Transverse colon (tissue), 4 donors: ENCODE data around the gene KIF20A. TPM values are rescaled to one million over a fixed set of nuclear protein-coding genes. Genes with fewer than 3 reads are reported as not detected.
A peak's percentile ranks its signal among the peaks of the same experiment; 100 is the strongest.

ENCODE experiments used
- DNase-seq: peaks from one replicate; pipeline ENCODE4 v3.0.0-alpha.2; 2019
- H3K27ac ChIP-seq, 4 donors: fragments of 200-600 bp; sonication (generic); 2 replicates each; pipeline ENCODE4 v1.5.1; 2016 to 2018; ENCODE audit warnings: inconsistent platforms in 4 of 4
- H3K27me3 ChIP-seq: fragments of 200-600 bp; sonication (generic); 2 replicates; pipeline ENCODE4 v1.5.1; 2017; ENCODE audit warnings: inconsistent platforms
- H3K36me3 ChIP-seq, 4 donors: fragments of 200-600 bp; sonication (generic); 2 replicates each; pipeline ENCODE4 v1.5.1; 2017 to 2019; ENCODE audit warnings: inconsistent platforms in 4 of 4
- H3K4me1 ChIP-seq, 4 donors: fragments of 200-600 bp; sonication (generic); 2 replicates each; pipeline ENCODE4 v1.5.1; 2017 to 2020; ENCODE audit warnings: inconsistent platforms in 4 of 4
- H3K4me3 ChIP-seq, 4 donors: fragments of 200-600 bp; sonication (generic); 1 replicate in 1 of 4; 2 replicates in 3 of 4; pipeline versions ENCODE4 v1.5.1 to v1.6.1; 2017 to 2019; ENCODE audit warnings: inconsistent platforms in 4 of 4
- H3K9me3 ChIP-seq, 2 donors: fragments of 200-600 bp; sonication (generic); 2 replicates each; pipeline ENCODE4 v1.5.1; 2017 to 2019; ENCODE audit warnings: inconsistent platforms in 2 of 2
- CTCF ChIP-seq, 5 experiments: fragments of 200-600 bp in 3 of 5; fragments of 450-650 bp in 2 of 5; sonication (generic) in 3 of 5; IDR thresholded peaks; 1 replicate in 2 of 5; 2 replicates in 3 of 5; pipeline ENCODE4 v1.5.1; 2016 to 2017; ENCODE audit warnings: antibody characterized with exemption in 5 of 5, inconsistent platforms in 3 of 5, mild to moderate bottlenecking in 2 of 5, moderate library complexity in 1 of 5
- EP300 ChIP-seq: sonication (generic); formaldehyde crosslinking; IDR thresholded peaks from one replicate; pipeline ENCODE4 v1.6.1; 2017; ENCODE audit warnings: antibody characterized with exemption, low read depth
- POLR2A ChIP-seq: fragments of 450-650 bp; IDR thresholded peaks from one replicate; pipeline ENCODE4 v1.6.1; 2016; ENCODE audit warnings: antibody characterized with exemption, mild to moderate bottlenecking, moderate library complexity
- POLR2AphosphoS5 ChIP-seq, 3 donors: sonication (generic); formaldehyde crosslinking; IDR thresholded peaks; one replicate each; pipeline ENCODE4 v1.6.1; 2016; ENCODE audit warnings: antibody characterized with exemption in 3 of 3
- WGBS, 2 donors: methylation state at CpG; one replicate each; pipeline ENCODE4 v1.1.5; 2018; ENCODE audit warnings: low coverage in 1 of 2; 5-methylcytosine and 5-hydroxymethylcytosine counted together
- in situ Hi-C, 4 donors: fragments of 200-750 bp; cut with MboI; loops; one replicate each; pipeline versions ENCODE4 v1.15.0 to v1.15.1; 2017; ENCODE audit warnings: low sequenced_read_pairs in 3 of 4, low pct_ligation_motif_present in 1 of 4, low pct_unique_long_range_greater_than_20kb in 1 of 4
- intact Hi-C: fragments of 100-400 bp; cut with DNase I; formaldehyde crosslinking; loops from one replicate; pipeline ENCODE4 v1.15.1; 2023; ENCODE audit warnings: low total_unique reads
- total RNA-seq, 4 donors: library from RNA; depleted of rRNA; stranded (reverse); fragments of >200 nt; gene quantifications; one replicate each; pipeline ENCODE4 v1.1.0, GENCODE V29; 2016

The KIF20A gene
- total RNA-seq, 4 donors from 2014 or later: 1.9 to 5.0 (median 1.9) TPM; not detected in 1

GRCh38 chr5:138160706-138161105 lies 18.2 kb upstream of the KIF20A start:
- H3K27me3 ChIP-seq: no peaks in the 10 kb centered on the region
- H3K27ac ChIP-seq: no peak overlapping the region
- no peaks in the 10 kb centered on the region for H3K4me1 ChIP-seq
- 93 to 100% methylated on average over 4 of the region's 4 CpGs for WGBS, 2 donors
- no peak for TF ChIP-seq EP300
- no peak for TF ChIP-seq CTCF (IDR thresholded peaks at IDR 0.05)
- no peak for TF ChIP-seq POLR2A
- no peak for TF ChIP-seq POLR2AphosphoS5 (IDR thresholded peaks at IDR 0.05)
- no peak overlapping the region for H3K4me3 ChIP-seq
- H3K36me3 ChIP-seq: peaks cover 0 to 90% (median 43%) of the 10 kb centered on the region in 4 donors
- intact Hi-C loops: no loop called here
- in situ Hi-C loops: no loop called here
- no peak for DNase-seq
- H3K9me3 ChIP-seq: no peaks in the 10 kb centered on the region

GRCh38 chr5:138163721-138164120 lies 15.2 kb upstream of the KIF20A start:
- Histone ChIP-seq H3K27ac (no peak overlapping the region), H3K4me1 (no peaks in the 10 kb centered on the region), H3K4me3 (no peak overlapping the region), H3K9me3 (no peaks in the 10 kb centered on the region), H3K27me3 (no peaks in the 10 kb centered on the region), H3K36me3 (peaks cover 0 to 100% (median 47%) of the 10 kb centered on the region in 4 donors)
- TF ChIP-seq POLR2AphosphoS5 (IDR thresholded peaks at IDR 0.05): no peak
- TF ChIP-seq POLR2A: no peak
- TF ChIP-seq EP300: no peak
- intact Hi-C loops: no loop called here
- no peak for DNase-seq
- in situ Hi-C loops: no loop called here

GRCh38 chr5:138169124-138169523 lies 9.8 kb upstream of the KIF20A start:
- Histone ChIP-seq H3K4me3 (no peak overlapping the region), H3K27me3 (no peaks in the 10 kb centered on the region), H3K36me3 (peaks cover 0 to 98% (median 51%) of the 10 kb centered on the region in 4 donors), H3K9me3 (no peaks in the 10 kb centered on the region), H3K4me1 (no peaks in the 10 kb centered on the region), H3K27ac (no peak overlapping the region)
- no peak for TF ChIP-seq POLR2AphosphoS5 (IDR thresholded peaks at IDR 0.05)
- TF ChIP-seq POLR2A: no peak
- no peak for TF ChIP-seq EP300
- no peak for TF ChIP-seq CTCF (IDR thresholded peaks at IDR 0.05)
- intact Hi-C loops: no loop called here
- in situ Hi-C loops: no loop called here
- 90 to 100% methylated on average over 2 to 5 of the region's 5 CpGs for WGBS, 2 donors
- no peak for DNase-seq

- Histone ChIP-seq H3K36me3 (peaks cover 0 to 98% (median 51%) of the 10 kb centered on the region in 4 donors), H3K27me3 (no peaks in the 10 kb centered on the region), H3K4me3 (no peak overlapping the region), H3K9me3 (no peaks in the 10 kb centered on the region), H3K4me1 (no peaks in the 10 kb centered on the region), H3K27ac (no peak overlapping the region)
- TF ChIP-seq POLR2AphosphoS5 (IDR thresholded peaks at IDR 0.05) (no peak), POLR2A (no peak), CTCF (IDR thresholded peaks at IDR 0.05) (no peak), EP300 (no peak)
- intact Hi-C loops: no loop called here
- in situ Hi-C loops: no loop called here
- DNase-seq: no peak
Observed at GRCh38 chr5:138170299-138170698, 8.6 kb upstream of the KIF20A start.

- Histone ChIP-seq H3K4me1 (peaks cover 15 to 31% (median 21%) of the 10 kb centered on the region in 4 donors), H3K4me3 (peak overlapping the region; percentile 71 to 99 (median 91)), H3K36me3 (peaks cover 0 to 32% (median 12%) of the 10 kb centered on the region in 4 donors), H3K9me3 (no peaks in the 10 kb centered on the region), H3K27ac (peak overlapping the region; percentile 84 to 93 (median 92)), H3K27me3 (no peaks in the 10 kb centered on the region)
- WGBS, 2 donors: 0 to 1% methylated on average over 7 to 16 of the region's 16 CpGs
- TF ChIP-seq CTCF (IDR thresholded peaks at IDR 0.05) (no peak), POLR2AphosphoS5 (IDR thresholded peaks at IDR 0.05) (no peak), POLR2A (no peak), EP300 (no peak)
- intact Hi-C loops (no loop called here), in situ Hi-C loops (loop anchor here in 1 of 4 donors (25.0 kb wide), 2 partner anchors 234 to 359 kb away; partner anchors contain the start of gene ETF1)
- DNase-seq: peak; percentile 39
Observed at GRCh38 chr5:138177941-138178515, 884 bp upstream of the KIF20A start.
